IPS-NIHi11 (cell line): ENCODE data around the gene AKAP13.
"Not testable (repeated sequence)": the region's sequence is repeated elsewhere in the genome, so short reads cannot be mapped to it uniquely, and the experiment has no call there.

Source experiments
- DNase-seq: peaks from one replicate; pipeline ENCODE4 v3.0.0; 2012; ENCODE audit warnings: mixed read lengths, low spot score

The AKAP13 gene

DNA sequence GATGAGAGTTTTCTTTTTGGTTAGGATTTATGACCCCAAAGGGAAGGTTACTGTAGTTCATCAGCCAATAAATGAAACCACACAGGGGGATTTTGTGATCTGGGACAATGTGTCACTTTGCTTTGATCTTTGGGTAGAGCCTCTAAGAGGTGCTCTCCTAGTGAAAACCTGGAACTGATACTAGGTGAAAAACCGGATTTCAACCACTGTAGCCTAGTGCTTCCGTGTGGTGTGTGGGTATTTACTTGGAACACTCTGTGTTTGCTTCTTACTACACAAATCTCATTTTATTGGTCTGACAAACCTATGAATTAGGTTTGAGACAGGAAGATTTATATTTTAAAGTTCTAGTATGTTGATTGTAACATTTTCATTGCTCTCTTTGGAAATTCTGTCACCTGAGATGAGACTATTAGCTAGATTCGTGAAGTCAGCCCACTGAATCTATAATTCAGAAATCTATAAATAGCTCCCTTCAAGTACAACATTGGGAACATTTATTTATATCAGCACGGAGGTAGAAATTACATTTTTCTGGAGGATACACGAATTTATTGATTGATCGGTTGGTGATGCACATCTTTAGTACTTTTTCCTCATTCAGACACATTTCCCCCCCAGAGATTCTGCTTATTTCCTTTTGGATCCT lies 119.8 kb downstream of the AKAP13 start:
- DNase-seq, result no peak

DNA sequence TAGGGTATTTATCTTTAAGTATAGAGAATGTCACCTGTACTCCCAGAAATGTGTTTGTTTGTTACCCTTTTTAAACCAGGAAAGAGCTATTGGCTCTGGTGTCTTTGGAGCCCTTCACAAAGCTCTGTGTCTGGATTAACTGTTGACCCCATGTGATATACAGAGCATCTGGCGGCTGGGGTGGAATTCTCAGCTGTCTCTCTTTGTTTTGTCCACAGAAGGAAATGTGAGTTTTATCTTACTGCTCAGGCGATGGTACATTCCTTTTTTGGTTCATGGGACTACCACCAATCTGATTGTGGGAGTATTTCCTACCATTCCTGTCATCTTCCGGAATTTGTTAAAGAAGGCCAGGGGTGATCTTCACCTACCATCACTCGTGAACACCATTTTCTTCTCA lies 120.3 kb downstream of the AKAP13 start:
- no peak for DNase-seq

- no peak for DNase-seq
These were observed 121.2 kb downstream of the AKAP13 start for GRCh38 chr15:85501574-85501973.

DNA sequence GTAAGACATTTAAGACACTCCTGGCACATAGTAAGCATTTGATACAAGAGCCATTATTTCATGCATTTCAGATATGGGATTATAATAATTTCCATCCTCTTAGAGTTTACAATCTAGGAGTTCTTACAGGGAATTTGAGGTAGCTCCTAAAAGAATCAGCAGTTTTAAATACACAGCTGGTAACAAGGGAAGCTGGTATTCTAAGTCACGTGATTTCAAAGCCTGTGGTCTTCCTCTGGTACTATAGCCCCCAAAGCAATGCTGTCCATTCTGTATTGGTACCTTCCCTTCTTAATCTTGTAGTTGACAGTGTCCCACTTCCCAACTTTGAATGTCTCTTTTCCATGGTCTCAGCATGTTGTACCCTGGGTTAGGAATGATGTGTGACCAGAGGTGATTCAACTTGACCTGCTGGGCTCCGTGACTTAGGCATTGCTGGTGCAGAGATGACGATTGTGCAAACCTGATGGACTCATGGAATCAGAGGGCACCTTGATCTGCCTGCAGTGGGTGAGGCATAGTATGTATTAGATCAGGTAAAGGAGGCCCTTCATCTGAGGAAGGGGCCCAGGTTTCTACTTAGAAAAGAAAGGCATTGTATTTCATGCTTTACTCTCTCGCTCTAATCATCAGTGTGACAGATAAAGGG lies 122.9 kb downstream of the AKAP13 start:
- DNase-seq, result no peak

- DNase-seq, result peak; percentile 22
These were observed 124.6 kb downstream of the AKAP13 start for GRCh38 chr15:85504749-85505676.

- no peak for DNase-seq
These were observed 126.7 kb downstream of the AKAP13 start for GRCh38 chr15:85507114-85507513.

- no peak for DNase-seq
These were observed 129.6 kb downstream of the AKAP13 start for GRCh38 chr15:85509973-85510372.

DNA sequence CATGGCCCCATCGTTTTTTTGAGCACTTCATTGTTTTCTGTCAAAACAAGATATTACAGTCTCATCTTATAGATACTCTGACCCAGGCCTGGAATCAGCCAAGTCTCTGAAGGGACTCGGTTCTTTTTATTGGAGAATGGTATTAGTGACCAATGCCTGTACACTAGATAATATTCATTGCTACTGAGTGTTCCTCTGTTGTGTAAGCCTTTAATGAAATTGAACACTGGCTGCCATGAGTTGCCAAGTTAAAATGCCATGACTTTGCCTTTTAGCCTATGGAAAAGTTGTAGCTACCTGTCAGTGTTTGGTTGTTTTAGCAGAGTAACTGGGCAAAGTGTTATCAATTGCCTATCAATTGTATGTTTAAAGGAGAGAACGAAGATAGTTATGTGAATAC lies 134.0 kb downstream of the AKAP13 start:
- no peak for DNase-seq

DNA sequence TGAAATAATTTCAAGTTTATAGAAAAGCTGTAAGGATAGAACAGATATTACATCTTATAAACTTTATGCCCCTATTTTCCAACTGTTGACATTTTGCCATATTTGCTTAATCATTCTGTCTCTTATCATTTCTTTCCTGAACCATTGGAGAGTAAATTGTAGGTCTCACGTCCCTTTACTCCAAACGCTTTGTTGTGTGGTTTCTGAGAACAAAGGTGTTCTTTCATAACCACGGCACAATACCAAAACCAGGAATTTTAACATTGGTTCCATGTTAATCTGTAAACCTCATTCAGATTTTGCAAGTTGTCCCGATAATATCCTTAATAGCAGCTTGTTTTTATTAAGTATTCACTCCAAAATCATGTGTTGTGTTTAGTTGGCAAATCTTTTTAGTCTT lies 134.8 kb downstream of the AKAP13 start:
- DNase-seq, result no peak

GRCh38 chr15:85517086-85517485 lies 136.7 kb downstream of the AKAP13 start:
- DNase-seq, result no peak

DNA sequence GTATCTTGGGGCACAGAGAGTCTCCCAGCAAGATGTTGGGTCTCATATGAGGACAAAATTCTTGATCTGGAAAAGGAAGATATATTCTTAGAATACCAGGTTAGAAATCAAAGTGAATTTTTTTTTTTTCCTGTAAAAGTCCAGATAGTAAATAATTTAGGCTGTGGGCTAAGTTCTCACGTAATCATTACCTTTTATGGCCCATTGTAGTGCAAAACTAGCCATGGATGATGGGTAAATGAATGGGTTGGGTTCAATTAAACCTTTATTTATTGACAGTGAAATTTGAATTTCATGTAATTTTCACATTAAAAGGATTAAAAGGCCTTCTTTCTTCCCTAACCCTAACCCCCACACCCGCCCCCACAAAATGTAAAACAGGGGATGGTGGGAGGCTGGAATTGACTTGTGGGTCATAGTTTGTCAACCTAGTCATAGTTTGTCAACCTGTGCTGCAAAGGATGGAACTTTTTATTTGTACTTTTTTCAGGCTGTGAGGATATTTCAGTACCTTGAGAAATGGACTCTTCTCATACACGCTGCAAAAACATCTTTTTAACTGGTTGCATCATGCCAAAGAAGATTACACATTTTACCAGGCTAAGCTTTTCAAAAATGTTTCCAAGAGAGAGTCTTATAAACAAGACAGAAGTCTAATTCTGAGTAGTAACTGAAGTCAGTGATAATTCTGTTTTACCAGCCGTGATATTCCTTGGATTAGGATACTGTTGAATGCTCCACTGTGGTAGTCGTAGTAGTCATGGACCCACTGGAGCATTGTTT lies 138.8 kb downstream of the AKAP13 start:
- no peak for DNase-seq

DNA sequence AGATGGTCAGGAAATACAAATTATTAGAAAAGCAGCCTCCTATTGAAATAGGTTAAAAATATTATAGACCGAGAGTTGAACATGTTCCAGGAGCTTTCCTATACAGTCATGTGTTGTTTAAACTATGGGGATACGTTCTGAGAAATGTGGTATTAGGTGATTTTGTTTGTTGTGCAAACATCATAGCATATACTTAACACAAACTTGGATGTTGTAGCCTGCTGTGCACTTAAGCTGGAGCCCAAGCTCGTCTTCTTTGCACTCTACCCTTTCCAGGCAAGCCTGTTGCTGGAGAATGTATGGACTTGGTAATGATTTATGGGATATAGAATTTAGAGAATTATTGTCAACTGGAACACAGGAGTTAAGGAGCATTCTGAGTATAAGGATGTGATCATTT lies 140.2 kb downstream of the AKAP13 start:
- DNase-seq, result no peak

DNA sequence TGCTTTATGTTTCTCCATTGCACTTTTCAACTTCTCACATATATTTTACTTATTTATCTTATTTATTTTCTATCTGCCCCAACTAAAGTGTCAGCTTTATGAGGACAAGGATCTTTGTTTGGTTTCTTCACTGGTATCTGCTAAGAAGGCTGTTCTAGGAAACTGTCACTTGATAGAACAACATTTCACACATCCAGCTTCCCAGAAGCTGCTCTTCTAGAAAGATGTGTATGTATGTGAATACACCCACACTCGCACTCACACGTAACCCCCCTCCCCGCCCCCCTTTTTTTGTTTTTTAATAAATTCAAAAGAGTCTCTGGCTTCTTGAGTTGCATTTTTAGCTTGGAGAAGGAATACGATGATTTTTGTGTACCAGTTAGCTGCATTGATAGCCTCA lies 143.1 kb downstream of the AKAP13 start:
- no peak for DNase-seq

- DNase-seq, result no peak
These were observed 145.4 kb downstream of the AKAP13 start for GRCh38 chr15:85525755-85526154.

DNA sequence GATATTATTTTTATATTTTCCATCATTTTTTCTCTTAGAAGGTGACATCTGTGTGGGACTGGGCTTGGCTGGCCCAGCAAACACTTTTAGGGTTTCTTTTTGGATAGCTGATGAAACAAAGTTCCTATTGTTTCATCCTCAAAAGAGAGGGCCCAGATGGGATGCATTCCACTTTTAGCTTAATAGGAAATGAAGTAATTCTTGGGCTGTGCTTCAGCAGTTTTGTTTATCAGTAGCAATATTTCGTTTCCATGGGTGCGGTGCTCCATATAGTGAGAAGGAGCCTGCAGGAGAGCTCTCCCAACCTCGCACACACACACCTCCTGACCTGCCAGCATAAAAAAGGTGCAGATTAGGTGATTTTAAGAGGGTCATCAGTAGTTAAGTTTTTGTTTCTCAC lies 147.5 kb downstream of the AKAP13 start:
- DNase-seq, result no peak

GRCh38 chr15:85530079-85530478 lies 149.7 kb downstream of the AKAP13 start:
- no peak for DNase-seq

GRCh38 chr15:85531083-85531482 lies 150.7 kb downstream of the AKAP13 start:
- no peak for DNase-seq

- no peak for DNase-seq
These were observed 152.3 kb downstream of the AKAP13 start for GRCh38 chr15:85532689-85533088.

- DNase-seq, result no peak
These were observed 153.6 kb downstream of the AKAP13 start for GRCh38 chr15:85534031-85534430.

- not testable (repeated sequence) for DNase-seq
These were observed 155.3 kb downstream of the AKAP13 start for GRCh38 chr15:85535533-85536330.

DNA sequence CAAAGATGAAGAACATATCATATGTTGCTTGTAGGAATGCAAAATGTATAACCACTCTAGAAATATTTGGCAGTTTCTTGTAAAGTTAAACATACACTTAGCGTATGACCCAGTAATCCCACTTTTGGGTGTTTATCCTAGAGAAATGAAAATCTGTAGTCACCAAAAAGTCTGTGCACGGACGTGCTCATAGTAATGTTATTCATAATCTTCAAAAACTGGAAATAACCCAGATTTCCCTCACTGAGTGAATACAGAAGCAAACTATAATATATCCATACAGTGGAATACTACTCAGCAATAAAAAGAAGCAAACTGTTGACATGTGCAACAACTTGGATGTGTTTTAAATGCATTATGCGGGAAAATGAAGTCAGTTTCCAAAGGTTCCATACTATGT lies 155.9 kb downstream of the AKAP13 start:
- DNase-seq, result no peak
